ENCODE data around the gene AGA. TPM values are rescaled to one million over a fixed set of nuclear protein-coding genes. Genes with fewer than 3 reads are reported as not detected.

AGA gene
- total RNA-seq, 3 donors from 2014 or later: 13.7 to 20.5 (median 16.4) TPM

DNA sequence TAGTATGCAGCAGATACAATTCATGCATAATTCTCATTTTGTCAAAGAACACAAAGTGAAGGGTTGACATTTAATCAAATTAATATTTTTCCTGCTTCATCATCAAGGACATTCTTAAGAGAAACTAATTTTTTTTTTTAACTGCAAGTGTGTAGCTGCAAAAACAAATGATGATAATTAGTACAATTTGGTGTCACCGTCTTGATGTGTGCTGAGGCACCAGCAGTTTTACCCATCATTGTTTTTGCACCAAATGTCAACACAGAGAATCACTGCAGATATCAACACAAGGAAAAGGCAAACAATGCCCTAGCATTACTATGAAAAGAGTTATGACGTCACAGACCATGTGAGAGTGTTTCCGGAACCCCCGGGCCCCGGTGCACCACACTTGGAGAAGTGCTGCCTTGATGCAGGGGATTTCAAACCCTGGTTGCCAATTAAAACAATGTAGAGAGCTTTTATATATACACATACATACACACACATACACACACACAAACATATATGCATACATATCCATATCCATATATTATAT, 55.9 kb downstream of the AGA start:
- Histone ChIP-seq H3K4me3 (no peak overlapping the region), H3K36me3 (ENCODE audit: low read depth) (no peaks in the 10 kb centered on the region), H3K9me3 (no peaks in the 10 kb centered on the region), H3K4me1 (ENCODE audit: low read depth) (no peaks in the 10 kb centered on the region)
- TF ChIP-seq, protein P1, sequence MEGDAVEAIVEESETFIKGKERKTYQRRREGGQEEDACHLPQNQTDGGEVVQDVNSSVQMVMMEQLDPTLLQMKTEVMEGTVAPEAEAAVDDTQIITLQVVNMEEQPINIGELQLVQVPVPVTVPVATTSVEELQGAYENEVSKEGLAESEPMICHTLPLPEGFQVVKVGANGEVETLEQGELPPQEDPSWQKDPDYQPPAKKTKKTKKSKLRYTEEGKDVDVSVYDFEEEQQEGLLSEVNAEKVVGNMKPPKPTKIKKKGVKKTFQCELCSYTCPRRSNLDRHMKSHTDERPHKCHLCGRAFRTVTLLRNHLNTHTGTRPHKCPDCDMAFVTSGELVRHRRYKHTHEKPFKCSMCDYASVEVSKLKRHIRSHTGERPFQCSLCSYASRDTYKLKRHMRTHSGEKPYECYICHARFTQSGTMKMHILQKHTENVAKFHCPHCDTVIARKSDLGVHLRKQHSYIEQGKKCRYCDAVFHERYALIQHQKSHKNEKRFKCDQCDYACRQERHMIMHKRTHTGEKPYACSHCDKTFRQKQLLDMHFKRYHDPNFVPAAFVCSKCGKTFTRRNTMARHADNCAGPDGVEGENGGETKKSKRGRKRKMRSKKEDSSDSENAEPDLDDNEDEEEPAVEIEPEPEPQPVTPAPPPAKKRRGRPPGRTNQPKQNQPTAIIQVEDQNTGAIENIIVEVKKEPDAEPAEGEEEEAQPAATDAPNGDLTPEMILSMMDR (IDR thresholded peaks at IDR 0.05): no peak
- intact Hi-C loops (cut with DNase I, micrococcal nuclease): no loop called here
- DNase-seq (no peak), ATAC-seq (no peak)

DNA sequence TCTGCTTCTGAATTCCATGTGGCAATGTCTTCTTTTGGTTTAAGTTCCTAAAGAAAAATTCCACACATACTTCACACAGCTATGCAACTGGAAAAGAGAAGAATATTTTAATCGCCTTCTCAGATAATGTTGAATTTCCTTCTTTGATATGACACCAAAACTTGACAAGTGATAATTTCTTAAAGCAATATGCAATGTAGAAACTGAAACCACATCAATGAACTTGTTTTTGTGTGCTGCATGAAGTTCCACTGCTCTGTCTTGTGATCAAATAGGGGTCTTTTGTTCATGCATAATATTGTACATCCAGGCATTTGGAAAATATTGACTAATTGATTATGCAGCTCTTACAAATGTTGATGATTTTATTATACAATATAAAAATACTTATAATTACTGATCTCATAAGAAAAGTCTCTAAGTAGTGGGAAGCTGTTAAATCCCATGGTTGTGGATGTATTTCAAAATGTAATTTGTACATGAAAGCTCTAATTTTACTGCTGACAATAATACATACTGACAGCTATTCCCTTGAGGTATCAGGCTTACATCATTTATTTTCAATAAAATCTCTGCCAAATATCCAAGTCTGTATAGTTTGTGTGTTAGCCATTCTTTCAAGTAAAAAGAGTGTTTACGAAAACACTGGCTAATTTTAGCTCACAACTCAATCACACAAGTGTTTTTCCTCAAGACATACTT, 56.5 kb downstream of the AGA start:
- DNase-seq (no peak), ATAC-seq (no peak)
- Histone ChIP-seq H3K9me3 (no peaks in the 10 kb centered on the region), H3K36me3 (ENCODE audit: low read depth) (no peaks in the 10 kb centered on the region), H3K4me1 (ENCODE audit: low read depth) (no peaks in the 10 kb centered on the region), H3K4me3 (no peak overlapping the region)
- intact Hi-C loops (cut with DNase I, micrococcal nuclease): no loop called here
- TF ChIP-seq, protein P1 (IDR thresholded peaks at IDR 0.05): no peak

DNA sequence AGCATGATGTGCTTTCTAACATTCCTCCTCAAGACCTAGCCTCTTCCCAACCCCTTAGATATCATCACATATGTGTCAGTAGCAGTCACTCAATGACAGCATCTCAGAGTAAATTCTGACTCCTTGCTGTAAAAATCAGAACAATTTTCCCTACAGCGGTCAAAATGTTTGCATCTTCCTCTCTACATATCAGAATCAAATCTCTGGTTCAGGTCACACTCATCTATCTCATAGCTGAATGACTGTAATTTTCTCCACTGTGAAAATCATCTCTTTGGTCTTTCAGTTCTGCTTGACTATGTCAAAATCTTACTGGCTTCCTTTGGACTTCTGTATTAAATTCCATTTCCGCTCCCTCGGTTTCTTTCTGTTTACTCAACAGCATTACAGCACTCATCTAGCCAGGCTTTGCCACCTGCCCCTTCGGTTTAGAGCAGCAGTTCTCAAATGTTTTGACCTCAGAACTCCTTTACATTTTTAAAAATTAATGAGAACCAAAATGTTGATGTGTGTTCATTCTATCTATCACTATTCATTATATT, 57.3 kb downstream of the AGA start:
- H3K4me1 ChIP-seq (ENCODE audit: low read depth): no peaks in the 10 kb centered on the region
- intact Hi-C loops (cut with DNase I, micrococcal nuclease): no loop called here
- TF ChIP-seq, protein P1 (IDR thresholded peaks at IDR 0.05): no peak
- H3K36me3 ChIP-seq (ENCODE audit: low read depth): no peaks in the 10 kb centered on the region
- no peaks in the 10 kb centered on the region for H3K9me3 ChIP-seq
- H3K4me3 ChIP-seq: no peak overlapping the region
- no peak for DNase-seq
- ATAC-seq: no peak

GRCh38 chr4:177381762-177382310, 60.4 kb downstream of the AGA start:
- Histone ChIP-seq H3K36me3 (ENCODE audit: low read depth) (no peaks in the 10 kb centered on the region), H3K9me3 (no peaks in the 10 kb centered on the region), H3K4me1 (ENCODE audit: low read depth) (no peaks in the 10 kb centered on the region), H3K4me3 (no peak overlapping the region)
- TF ChIP-seq, protein P1 (IDR thresholded peaks at IDR 0.05): no peak
- DNase-seq (no peak), ATAC-seq (no peak)
- intact Hi-C loops (cut with DNase I, micrococcal nuclease): no loop called here

Other genes starting within 250 kb of the AGA start
- gene NEIL3, start 132.6 kb downstream of the AGA start, total RNA-seq: 1 to 10 TPM in 2 of 3 donors, under 1 TPM in 1; 0.76 to 3.2 (median 1.4) TPM